Ovary (tissue), 9 donors: ENCODE data around the gene QPRT. TPM values are rescaled to one million over a fixed set of nuclear protein-coding genes. Genes with fewer than 3 reads are reported as not detected.
A peak's percentile ranks its signal among the peaks of the same experiment; 100 is the strongest.
"Not testable (repeated sequence)": the region's sequence is repeated elsewhere in the genome, so short reads cannot be mapped to it uniquely, and the experiment has no call there.

Experiments
- DNase-seq, 5 donors: peaks; one replicate each; pipeline ENCODE4 v3.0.0-alpha.2; 2019 to 2020
- H3K27ac ChIP-seq, 2 donors: fragments of 200-600 bp; one replicate each; pipeline versions ENCODE4 v1.5.1 to v1.8.0; 2019 to 2022
- H3K27me3 ChIP-seq: fragments of 200-600 bp; one replicate; pipeline ENCODE4 v1.8.0; 2022
- H3K36me3 ChIP-seq: fragments of 200-600 bp; sonication (generic); one replicate; pipeline ENCODE4 v1.5.1; 2019
- H3K4me1 ChIP-seq: one replicate; pipeline ENCODE4 v1.8.1; 2013; ENCODE audit warnings: mild to moderate bottlenecking, moderate library complexity; ENCODE audit not compliant: insufficient read depth
- H3K4me3 ChIP-seq: fragments of 200-600 bp; sonication (generic); one replicate; pipeline ENCODE4 v1.5.1; 2017
- H3K9me3 ChIP-seq, 2 donors: fragments of 200-600 bp in 1 of 2; sonication (generic) in 1 of 2; one replicate each; pipeline versions ENCODE4 v1.5.1 to v1.8.1; 2013 to 2019; ENCODE audit warnings: mild to moderate bottlenecking in 1 of 2, moderate library complexity in 1 of 2
- CTCF ChIP-seq, 3 donors: fragments of 450-650 bp in 2 of 3; fragments of 200-600 bp in 1 of 3; IDR thresholded peaks; one replicate each; pipeline versions ENCODE4 v1.5.1 to v1.8.0; 2016 to 2022; ENCODE audit warnings: antibody characterized with exemption in 3 of 3, mild to moderate bottlenecking in 1 of 3
- EP300 ChIP-seq: sonication (generic); formaldehyde crosslinking; IDR thresholded peaks from one replicate; pipeline ENCODE4 v1.6.1; 2017; ENCODE audit warnings: antibody characterized with exemption
- POLR2A ChIP-seq: fragments of 450-650 bp; IDR thresholded peaks from one replicate; pipeline ENCODE4 v1.6.1; 2017; ENCODE audit warnings: antibody characterized with exemption, mild to moderate bottlenecking, moderate library complexity
- WGBS, 3 donors: extraction: QIAGEN DNeasy Blood & Tissue Kit in 1 of 3; methylation state at CpG; one replicate each; pipeline versions ENCODE4 v1.1.5 to v1.1.7; 2013 to 2017; 5-methylcytosine and 5-hydroxymethylcytosine counted together
- intact Hi-C, 4 donors: fragments of 100-400 bp; cut with DNase I; formaldehyde crosslinking; loops; one replicate each; pipeline versions ENCODE4 v1.11.0 to v1.15.1; 2022 to 2023
- polyA plus RNA-seq, 2 donors: library from polyadenylated mRNA; stranded (reverse); fragments of 200-250 nt in 1 of 2; fragments of 350-450 nt in 1 of 2; fragmentation: Illumina TruSeq in 1 of 2; extraction: RNeasy Lipid Tissue Mini Kit (QIAGEN cat#74804) in 1 of 2; gene quantifications; one replicate each; pipeline ENCODE4 v1.2.3, GENCODE V29; 2013 to 2014
- total RNA-seq, 7 donors: library from RNA; depleted of rRNA in 2 of 7; stranded (reverse); fragments of >200 nt in 2 of 7; fragmentation: NEBNext Ultra II Directional in 3 of 7; extraction: Animal tissue kit (Norgen Biotek cat#: 25700) in 3 of 7; gene quantifications; one replicate each; pipeline versions ENCODE4 v1.1.0 to v1.2.4, GENCODE V29; 2016 to 2023
- donor health status: DM: no; HTN: no; CAD: no; lungs with moderate emphysema.
- donor health status: DM: no; HTN: no; CAD: no.
- donor health status: Bipolar disorder and iron deficiency.
- donor health status: DM: yes; HTN: yes; CAD: no.
- donor health status: DM: no; HTN: no; CAD: no.
- donor health status: DM: yes; HTN: yes; CAD: no.

Gene QPRT
- total and polyA plus RNA-seq, 9 donors = 21.4 to 67.9 (median 43.1) TPM

DNA sequence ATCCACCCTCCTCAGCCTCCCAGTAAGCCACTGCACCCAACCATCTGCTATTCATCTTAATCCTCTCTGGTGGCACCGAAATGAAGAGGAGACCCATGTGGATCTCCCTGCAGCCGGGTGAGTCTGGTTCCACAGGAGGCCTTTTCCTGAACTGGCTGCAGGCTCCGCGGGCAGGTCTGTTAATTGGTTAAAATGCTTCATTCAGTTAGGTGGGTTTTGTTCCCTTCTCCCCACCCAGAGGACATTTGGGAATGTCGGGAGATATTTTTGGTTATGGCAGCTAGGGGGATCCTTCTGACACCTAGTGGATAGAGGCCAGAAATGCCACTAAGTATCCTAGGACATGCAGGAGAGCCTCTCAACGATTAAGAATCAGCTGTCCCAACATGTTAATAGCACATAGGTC, 50.1 kb downstream of the QPRT start:
- no peaks in the 10 kb centered on the region for H3K4me1 ChIP-seq
- no peaks in the 10 kb centered on the region for H3K9me3 ChIP-seq
- H3K4me3 ChIP-seq = no peak overlapping the region
- TF ChIP-seq CTCF (IDR thresholded peaks at IDR 0.05) (peak in 2 of 3 donors; percentile 50 to 64), EP300 (no peak)
- DNase-seq = peak in 2 of 5 donors; percentile 13 to 23
- no peaks in the 10 kb centered on the region for H3K36me3 ChIP-seq
- H3K27ac ChIP-seq = no peak overlapping the region
- no peaks in the 10 kb centered on the region for H3K27me3 ChIP-seq
- intact Hi-C loops = loop anchor here in 3 of 4 donors (10.0 kb wide), 2 partner anchors 56 to 296 kb away; partner anchors contain the start of gene C16orf92 (in 1 of the 3)
- WGBS, 3 donors = 15 to 19% (median 17%) methylated on average over 6 of the region's 6 CpGs

DNA sequence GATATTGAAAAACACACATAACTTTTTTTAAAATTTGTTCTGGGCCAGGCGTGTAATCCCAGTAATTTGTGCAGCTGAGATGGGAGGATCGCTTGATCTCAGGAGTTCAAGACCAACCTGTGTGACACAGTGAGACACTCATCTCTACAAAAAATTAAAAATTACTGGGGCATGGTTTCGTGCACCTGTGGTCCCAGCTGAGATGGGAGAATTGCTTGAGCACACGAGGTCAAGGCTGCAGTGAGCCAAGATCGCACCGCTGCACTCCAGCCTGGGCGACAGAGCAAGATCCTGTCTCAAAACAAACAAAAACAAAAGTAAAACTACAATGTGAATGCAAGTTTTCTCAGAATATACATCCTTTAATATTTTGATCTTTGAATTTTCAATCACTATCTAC, 51.7 kb downstream of the QPRT start:
- Histone ChIP-seq H3K4me3 (no peak overlapping the region), H3K4me1 (no peaks in the 10 kb centered on the region), H3K9me3 (no peaks in the 10 kb centered on the region), H3K36me3 (no peaks in the 10 kb centered on the region), H3K27me3 (no peaks in the 10 kb centered on the region), H3K27ac (no peak overlapping the region)
- intact Hi-C loops = loop anchor here in 1 of 4 donors (10.0 kb wide), 1 partner anchor 746 kb away; the partner anchor contains the start of gene LAT
- TF ChIP-seq POLR2A (no peak), CTCF (IDR thresholded peaks at IDR 0.05) (no peak), EP300 (no peak)
- WGBS, 3 donors = 27 to 42% (median 34%) methylated on average over 7 of the region's 7 CpGs
- DNase-seq = no peak

DNA sequence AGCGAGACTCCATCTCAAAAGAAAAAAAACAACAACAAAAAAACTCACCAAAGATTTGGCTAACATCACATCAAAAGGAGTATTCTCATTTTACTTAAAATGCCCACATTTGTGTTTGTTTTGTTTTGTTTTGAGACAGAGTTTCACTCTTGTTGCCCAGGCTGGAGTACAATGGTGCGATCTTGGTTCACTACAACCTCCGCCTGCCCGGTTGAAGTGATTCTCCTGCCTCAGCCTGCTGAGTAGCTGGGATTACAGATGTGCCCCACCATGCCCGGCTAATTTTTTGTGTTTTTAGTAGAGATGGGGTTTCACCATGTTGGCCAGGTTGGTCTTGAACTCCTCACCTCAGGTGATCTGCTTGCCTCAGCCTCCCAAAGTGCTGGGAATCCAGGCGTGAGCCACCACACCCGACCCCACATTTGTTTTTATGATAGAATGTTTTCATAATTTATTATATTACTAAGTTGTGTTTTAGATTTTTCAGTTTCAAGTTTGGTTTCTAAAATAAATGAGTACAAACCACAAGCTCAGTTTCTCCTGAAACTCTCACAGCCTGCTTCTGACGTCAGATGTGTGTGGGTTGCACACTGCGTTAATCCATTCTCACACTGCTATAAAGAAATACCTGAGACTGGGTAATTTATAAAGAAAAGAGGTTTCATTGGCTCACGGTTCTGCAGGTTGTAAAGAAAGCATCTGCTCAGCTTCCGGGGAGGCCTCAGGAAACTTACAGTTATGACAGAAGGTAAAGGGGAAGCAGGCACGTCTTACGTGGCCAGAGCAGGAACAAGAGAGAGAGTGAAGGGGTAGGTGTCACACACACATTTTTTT, 53.0 kb downstream of the QPRT start:
- intact Hi-C loops = loop anchor here in 1 of 4 donors (10.0 kb wide), 1 partner anchor 747 kb away; the partner anchor contains the start of gene LAT
- DNase-seq = not testable (repeated sequence)

GRCh38 chr16:29734786-29735185, 55.8 kb downstream of the QPRT start:
- Histone ChIP-seq H3K4me1 (no peaks in the 10 kb centered on the region), H3K9me3 (no peaks in the 10 kb centered on the region), H3K36me3 (no peaks in the 10 kb centered on the region), H3K4me3 (no peak overlapping the region), H3K27ac (no peak overlapping the region), H3K27me3 (no peaks in the 10 kb centered on the region)
- intact Hi-C loops = loop anchor here in 1 of 4 donors (10.0 kb wide), 1 partner anchor 750 kb away; the partner anchor contains the start of gene LAT
- 62 to 79% (median 70%) methylated on average over 1 of the region's 1 CpG for WGBS, 3 donors
- no peak for DNase-seq
- no peak for TF ChIP-seq EP300
- no peak for TF ChIP-seq CTCF (IDR thresholded peaks at IDR 0.05)
- no peak for TF ChIP-seq POLR2A

More for the DNA sequence above, 53.0 kb downstream of the QPRT start:
- not testable (repeated sequence) for H3K27me3 ChIP-seq, H3K9me3 ChIP-seq, H3K4me1 ChIP-seq, H3K27ac ChIP-seq, H3K36me3 ChIP-seq, H3K4me3 ChIP-seq
- WGBS, 3 donors = 78 to 85% (median 82%) methylated on average over 13 of the region's 13 CpGs

DNA sequence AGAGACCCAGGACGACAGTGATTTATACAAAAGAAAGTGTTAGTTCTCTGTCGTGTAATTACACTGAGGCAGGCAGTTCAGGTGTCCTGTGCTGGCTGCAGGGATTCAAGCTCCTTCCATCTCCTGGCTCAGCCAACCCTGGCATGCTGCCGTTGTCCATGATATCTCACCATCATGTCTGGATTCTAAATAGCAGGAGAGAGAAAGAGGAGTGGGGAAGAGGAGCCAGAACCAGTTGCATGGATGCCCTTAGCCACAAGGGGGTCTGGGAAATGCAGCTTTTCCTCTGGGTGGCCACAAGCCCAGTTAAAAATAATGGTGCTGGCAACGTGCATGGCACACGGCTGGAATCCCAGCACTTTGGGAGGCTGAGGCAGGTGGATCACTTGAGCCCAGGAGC, 57.1 kb downstream of the QPRT start:
- WGBS, 3 donors = 14 to 32% (median 19%) methylated on average over 5 of the region's 5 CpGs
- H3K4me1 ChIP-seq = no peaks in the 10 kb centered on the region
- H3K27me3 ChIP-seq = no peaks in the 10 kb centered on the region
- H3K36me3 ChIP-seq = no peaks in the 10 kb centered on the region
- no peak overlapping the region for H3K27ac ChIP-seq
- no peak for TF ChIP-seq EP300
- no peak for TF ChIP-seq POLR2A
- TF ChIP-seq CTCF (IDR thresholded peaks at IDR 0.05) = no peak
- H3K4me3 ChIP-seq = no peak overlapping the region
- peak in 1 of 5 donors; percentile 7 for DNase-seq
- no peaks in the 10 kb centered on the region for H3K9me3 ChIP-seq
- intact Hi-C loops = loop anchor here in 1 of 4 donors (10.0 kb wide), 1 partner anchor 751 kb away; the partner anchor contains the start of gene LAT
